ENCODE measurements around the gene CAMKK2. TPM values are rescaled to one million over a fixed set of nuclear protein-coding genes. Genes with fewer than 3 reads are reported as not detected.
A peak's percentile ranks its signal among the peaks of the same experiment; 100 is the strongest.
"Not testable (repeated sequence)": the region's sequence is repeated elsewhere in the genome, so short reads cannot be mapped to it uniquely, and the experiment has no call there.

Gene CAMKK2
- total and polyA plus RNA-seq, 10 donors, result 13.6 to 90.1 (median 63.3) TPM

DNA sequence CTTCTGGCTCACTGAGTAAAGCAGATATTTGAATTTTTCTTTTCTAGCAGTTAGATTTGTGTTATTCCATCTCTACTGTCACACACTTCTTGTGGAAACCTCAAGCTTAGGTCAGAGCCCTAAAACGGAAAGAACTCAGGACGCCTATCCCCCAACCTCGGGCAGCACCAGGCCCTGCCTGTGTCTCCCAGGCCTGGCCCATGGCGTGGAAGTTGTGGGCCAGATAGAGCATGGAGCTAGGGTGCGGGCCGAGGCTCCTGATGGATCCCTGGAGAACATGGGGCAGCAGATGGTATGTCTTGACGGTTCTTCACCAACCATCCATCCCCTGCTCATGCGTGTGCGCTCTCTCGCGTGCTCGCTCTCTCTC, 66.0 kb downstream of the CAMKK2 start:
- WGBS, 5 donors, result 82 to 93% (median 87%) methylated on average over 12 of the region's 12 CpGs
- TF ChIP-seq POLR2A (IDR thresholded peaks at IDR 0.05) (no peak), POLR2AphosphoS5 (IDR thresholded peaks at IDR 0.05) (peak in 1 of 3 donors; percentile 54), CTCF (IDR thresholded peaks at IDR 0.05 in 8 of 11, conservative IDR thresholded peaks at IDR 0.05 in 3 of 11) (peak in 6 of 11 experiments; percentile 2 to 54 (median 28))
- Histone ChIP-seq H3K27me3 (replicated peaks in 1 of 7) (no peaks in the 10 kb centered on the region), H3K4me3 (no peak overlapping the region), H3K27ac (peak overlapping the region in 1 of 8 donors; percentile 28), H3K4me1 (peaks cover 0 to 23% (median 9%) of the 10 kb centered on the region in 6 donors), H3K36me3 (peaks cover 0 to 83% (median 46%) of the 10 kb centered on the region in 6 donors), H3K9me3 (no peaks in the 10 kb centered on the region)
- intact Hi-C loops (cut with DNase I; ENCODE audit: low total_unique reads), result loop anchor here (2.0 kb wide), 1 partner anchor 170 kb away; no protein-coding TSS in a partner anchor
- DNase-seq, result peak; percentile 62

- WGBS, 5 donors, result 43 to 49% (median 45%) methylated on average over 19 of the region's 19 CpGs
- Histone ChIP-seq H3K27ac (peak overlapping the region in 1 of 8 donors; percentile 28), H3K36me3 (peaks cover 0 to 83% (median 43%) of the 10 kb centered on the region in 6 donors), H3K4me1 (peaks cover 0 to 23% (median 9%) of the 10 kb centered on the region in 6 donors)
- H3K4me3 ChIP-seq; H3K27me3 ChIP-seq (replicated peaks in 1 of 7); H3K9me3 ChIP-seq: not testable (repeated sequence)
- peak; percentile 46 to 65 (median 53) for TF ChIP-seq POLR2AphosphoS5 (IDR thresholded peaks at IDR 0.05)
- peak; percentile 57 to 89 (median 82) for TF ChIP-seq CTCF (IDR thresholded peaks at IDR 0.05 in 8 of 11, conservative IDR thresholded peaks at IDR 0.05 in 3 of 11)
- intact Hi-C loops (cut with DNase I; ENCODE audit: low total_unique reads), result loop anchor here (2.0 to 10.0 kb wide), 2 partner anchors 115 to 169 kb away; no protein-coding TSS in a partner anchor
- peak; percentile 89 for DNase-seq
Measured at GRCh38 chr12:121229826-121230537, 66.5 kb downstream of the CAMKK2 start.

DNA sequence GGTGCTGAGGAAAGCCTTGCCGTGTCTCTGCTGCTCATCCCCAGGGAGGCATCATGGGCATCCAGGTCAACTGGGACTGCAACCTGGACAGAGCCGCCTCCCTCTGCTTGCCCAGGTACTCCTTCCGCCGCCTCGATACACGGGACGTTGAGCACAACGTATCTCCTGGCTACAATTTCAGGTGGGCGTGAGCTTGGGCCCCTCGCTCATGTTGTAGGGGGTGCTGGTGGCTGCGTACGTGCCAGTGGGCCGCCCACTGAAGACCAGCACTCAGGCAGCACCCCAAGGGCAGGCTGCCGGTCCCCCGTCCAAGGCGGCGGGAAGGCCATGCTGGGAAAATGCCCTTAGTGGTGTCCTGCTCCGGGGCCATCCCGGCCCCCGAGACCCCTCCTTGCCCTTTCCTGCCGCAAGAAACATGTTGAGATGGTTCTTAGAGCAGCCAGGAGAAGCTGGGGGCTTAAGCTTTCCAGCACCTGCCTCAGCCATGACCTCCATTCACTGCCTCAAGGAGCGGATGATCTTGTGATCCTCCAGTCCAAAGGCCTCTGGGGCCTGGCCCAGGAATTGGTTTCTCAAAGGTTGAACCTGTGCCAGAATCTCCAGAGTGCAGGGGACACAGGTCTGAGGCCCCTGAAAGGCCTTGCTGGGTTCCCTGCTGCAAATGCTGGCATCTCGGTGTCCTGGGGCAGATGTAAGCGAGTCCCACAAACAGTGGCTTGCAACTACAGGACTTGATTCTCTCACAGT, 67.4 kb downstream of the CAMKK2 start:
- 94 to 99% (median 95%) methylated on average over 13 to 24 of the region's 24 CpGs for WGBS, 5 donors
- TF ChIP-seq POLR2AphosphoS5 (IDR thresholded peaks at IDR 0.05), result peak; percentile 3 to 64 (median 24)
- no peak for TF ChIP-seq CTCF (IDR thresholded peaks at IDR 0.05 in 8 of 11, conservative IDR thresholded peaks at IDR 0.05 in 3 of 11)
- H3K4me3 ChIP-seq, result no peak overlapping the region
- peak overlapping the region in 1 of 8 donors; percentile 11 for H3K27ac ChIP-seq
- peaks cover 0 to 31% (median 14%) of the 10 kb centered on the region in 6 donors for H3K4me1 ChIP-seq
- H3K27me3 ChIP-seq (replicated peaks in 1 of 7), result no peaks in the 10 kb centered on the region
- no peak for DNase-seq
- H3K36me3 ChIP-seq, result peaks cover 0 to 82% (median 36%) of the 10 kb centered on the region in 6 donors
- no peaks in the 10 kb centered on the region for H3K9me3 ChIP-seq
- intact Hi-C loops (cut with DNase I; ENCODE audit: low total_unique reads), result loop anchor here (10.0 kb wide), 1 partner anchor 114 kb away; no protein-coding TSS in a partner anchor
